ENCODE measurements around the gene NTN4.

GRCh38 chr12:95774311-95775045, 16.1 kb downstream of the NTN4 start:
- TF ChIP-seq POLR2A (IDR thresholded peaks at IDR 0.05) = no peak
- TF ChIP-seq, protein P1, sequence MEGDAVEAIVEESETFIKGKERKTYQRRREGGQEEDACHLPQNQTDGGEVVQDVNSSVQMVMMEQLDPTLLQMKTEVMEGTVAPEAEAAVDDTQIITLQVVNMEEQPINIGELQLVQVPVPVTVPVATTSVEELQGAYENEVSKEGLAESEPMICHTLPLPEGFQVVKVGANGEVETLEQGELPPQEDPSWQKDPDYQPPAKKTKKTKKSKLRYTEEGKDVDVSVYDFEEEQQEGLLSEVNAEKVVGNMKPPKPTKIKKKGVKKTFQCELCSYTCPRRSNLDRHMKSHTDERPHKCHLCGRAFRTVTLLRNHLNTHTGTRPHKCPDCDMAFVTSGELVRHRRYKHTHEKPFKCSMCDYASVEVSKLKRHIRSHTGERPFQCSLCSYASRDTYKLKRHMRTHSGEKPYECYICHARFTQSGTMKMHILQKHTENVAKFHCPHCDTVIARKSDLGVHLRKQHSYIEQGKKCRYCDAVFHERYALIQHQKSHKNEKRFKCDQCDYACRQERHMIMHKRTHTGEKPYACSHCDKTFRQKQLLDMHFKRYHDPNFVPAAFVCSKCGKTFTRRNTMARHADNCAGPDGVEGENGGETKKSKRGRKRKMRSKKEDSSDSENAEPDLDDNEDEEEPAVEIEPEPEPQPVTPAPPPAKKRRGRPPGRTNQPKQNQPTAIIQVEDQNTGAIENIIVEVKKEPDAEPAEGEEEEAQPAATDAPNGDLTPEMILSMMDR (IDR thresholded peaks at IDR 0.05) = no peak
